EH (cell line): ENCODE measurements around the gene SLC19A1.

Experiments used
- DNase-seq: peaks from one replicate; pipeline ENCODE4 v3.0.0-alpha.2; 2015; ENCODE audit warnings: low read depth

Gene SLC19A1

GRCh38 chr21:45478115-45478801 is 64.0 kb downstream of the SLC19A1 start:
- DNase-seq: peak; percentile 58

DNA sequence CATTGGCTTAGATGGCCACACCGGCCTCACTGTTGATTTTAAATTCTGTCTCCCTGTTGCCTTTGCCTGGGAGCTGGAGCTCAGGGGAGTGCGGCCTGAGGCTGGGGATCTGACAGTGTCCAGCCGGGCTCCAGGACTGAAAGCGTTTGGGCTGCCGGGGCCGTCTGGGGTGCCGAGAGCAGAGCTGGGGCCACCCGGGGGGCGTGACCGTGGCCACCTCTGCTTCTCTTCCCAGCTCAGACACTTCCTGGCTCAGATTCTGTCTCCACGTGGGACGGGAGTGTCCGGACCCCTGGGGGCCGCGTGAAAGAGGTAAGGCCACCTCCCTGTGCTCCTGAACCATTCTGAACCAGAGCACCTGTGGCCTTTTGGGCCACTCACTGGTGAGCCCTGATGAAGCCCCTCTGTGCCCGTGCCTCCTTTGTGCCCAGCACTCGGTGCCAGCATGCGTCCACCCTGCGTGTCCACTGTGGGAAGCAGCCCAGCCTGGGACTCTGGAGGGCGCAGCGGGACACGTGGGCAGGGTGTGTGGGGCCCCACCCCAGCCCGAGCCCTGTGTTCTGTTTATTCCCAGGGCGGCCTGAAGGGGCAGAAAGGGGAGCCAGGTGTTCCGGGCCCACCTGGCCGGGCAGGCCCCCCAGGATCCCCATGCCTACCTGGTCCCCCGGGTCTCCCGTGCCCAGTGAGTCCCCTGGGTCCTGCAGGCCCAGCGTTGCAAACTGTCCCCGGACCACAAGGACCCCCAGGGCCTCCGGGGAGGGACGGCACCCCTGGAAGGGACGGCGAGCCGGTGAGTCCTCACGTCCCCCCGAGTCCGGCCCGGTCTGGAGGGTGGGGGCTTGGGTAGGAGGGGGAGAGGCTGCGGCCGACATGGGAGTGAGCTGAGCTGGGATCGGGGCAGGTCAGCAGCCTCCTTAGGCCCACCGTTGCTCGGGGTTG is 64.8 kb downstream of the SLC19A1 start:
- no peak for DNase-seq

GRCh38 chr21:45476582-45476981 is 65.7 kb downstream of the SLC19A1 start:
- DNase-seq: no peak

DNA sequence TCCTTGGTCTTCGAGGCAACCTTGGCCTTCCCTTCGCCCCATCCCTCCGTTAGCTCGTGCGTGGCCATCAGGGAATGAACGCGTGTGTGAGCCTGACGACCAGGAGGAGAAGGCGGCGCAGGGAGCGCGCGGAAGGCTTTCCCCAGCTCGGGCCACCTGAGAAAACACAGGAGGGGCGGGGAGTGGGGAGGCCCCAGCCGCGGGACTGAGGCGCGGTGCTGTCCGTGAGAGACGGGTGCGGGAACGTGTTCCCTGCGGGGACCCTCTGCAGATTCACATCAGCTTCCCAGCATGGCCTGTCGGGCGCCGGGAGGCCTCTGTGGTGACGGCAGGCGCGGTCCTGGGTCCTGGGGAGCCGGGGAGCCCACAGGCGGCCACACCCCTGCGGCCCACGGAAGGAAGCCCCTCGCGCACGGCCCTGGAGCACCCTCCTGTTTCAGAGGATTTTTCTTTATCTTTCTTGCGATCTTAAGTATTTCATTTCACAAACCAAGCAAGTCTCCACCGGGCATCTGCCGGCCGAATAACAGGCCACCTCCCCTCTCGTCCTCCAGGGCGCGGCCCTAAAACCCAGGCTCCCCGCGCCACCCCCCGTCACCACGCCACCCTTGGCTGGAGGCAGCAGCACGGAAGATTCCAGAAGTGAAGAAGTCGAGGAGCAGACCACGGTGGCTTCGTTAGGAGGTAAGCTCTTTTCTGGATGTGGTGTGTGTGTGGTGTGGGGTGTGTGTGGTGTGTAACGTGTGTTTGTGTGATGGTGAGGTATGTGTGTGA is 66.3 kb downstream of the SLC19A1 start:
- DNase-seq: no peak

DNA sequence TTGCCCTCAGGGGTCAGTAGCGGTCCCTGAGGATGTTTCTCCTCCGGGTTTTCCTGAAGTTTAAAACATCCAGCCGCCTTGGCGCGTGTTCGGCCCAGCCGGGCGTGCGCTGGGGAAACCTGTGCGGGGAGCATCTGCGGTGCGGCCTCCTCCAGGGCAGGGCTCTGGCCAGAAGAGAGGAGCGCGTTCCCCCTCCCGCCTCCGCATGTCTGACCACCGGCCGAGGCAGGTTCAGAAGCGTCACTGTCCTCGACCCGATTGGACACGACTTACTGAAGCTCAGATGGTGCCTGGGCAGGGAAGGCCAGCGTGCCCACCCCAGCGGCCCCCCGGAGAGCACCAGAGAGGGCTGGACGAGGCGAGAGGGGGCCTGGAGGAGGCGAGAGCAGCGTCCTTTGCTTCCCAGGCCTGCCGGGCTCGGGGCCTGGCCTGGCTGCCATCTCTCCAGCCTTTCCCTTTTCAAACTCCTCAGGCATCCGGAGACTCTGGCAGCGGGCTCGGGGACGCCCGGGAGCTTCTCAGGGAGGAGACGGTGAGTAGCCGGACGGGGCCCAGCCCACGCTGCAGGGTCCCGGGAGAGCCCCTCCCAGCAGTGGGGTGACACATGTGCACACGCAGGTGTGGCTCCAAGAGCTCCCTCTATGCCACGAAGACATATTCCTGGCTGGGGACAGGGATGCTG is 67.1 kb downstream of the SLC19A1 start:
- DNase-seq: no peak

- DNase-seq: no peak
These were observed 67.8 kb downstream of the SLC19A1 start for GRCh38 chr21:45474323-45474950.

DNA sequence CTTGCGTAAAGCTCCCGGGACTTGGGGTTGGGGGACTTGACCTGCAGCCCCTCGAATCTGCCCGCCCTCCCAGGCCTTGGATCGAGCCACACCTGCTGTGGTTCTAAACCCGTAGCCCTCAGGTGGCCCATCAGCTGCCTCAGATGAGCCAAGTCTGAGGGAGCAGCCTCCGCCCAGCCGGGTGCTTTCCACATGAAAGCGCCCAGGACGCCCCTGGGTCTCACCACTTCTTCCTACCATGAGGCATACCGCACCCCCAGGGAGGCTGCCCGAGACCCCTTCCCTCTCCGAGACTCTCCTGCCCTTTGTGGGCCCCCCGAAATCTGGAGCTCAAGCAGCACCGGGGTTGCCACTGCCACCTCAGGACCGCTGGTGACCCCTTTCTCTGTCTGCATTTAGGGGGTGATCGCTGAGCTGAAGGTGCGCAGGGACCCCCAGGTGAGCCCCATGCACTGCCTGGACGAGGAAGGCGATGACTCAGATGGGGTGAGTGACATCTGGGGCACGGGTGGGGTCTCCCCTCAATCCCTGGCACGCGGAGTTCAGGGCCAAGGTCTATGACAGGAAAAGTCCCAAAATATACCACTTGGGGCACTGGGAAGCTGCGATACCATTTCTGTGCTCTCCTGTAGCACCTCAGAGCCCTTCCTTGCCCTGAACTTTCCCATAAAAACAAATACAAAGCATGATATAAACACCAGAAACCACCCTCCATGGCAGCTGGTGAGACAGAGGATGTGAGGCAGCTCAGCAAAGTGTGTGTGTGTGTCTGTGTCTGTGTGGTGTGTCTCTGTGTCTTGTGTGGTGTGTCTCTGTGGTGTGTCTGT is 68.5 kb downstream of the SLC19A1 start:
- no peak for DNase-seq

- no peak for DNase-seq
These were observed 69.5 kb downstream of the SLC19A1 start for GRCh38 chr21:45472445-45473365.

DNA sequence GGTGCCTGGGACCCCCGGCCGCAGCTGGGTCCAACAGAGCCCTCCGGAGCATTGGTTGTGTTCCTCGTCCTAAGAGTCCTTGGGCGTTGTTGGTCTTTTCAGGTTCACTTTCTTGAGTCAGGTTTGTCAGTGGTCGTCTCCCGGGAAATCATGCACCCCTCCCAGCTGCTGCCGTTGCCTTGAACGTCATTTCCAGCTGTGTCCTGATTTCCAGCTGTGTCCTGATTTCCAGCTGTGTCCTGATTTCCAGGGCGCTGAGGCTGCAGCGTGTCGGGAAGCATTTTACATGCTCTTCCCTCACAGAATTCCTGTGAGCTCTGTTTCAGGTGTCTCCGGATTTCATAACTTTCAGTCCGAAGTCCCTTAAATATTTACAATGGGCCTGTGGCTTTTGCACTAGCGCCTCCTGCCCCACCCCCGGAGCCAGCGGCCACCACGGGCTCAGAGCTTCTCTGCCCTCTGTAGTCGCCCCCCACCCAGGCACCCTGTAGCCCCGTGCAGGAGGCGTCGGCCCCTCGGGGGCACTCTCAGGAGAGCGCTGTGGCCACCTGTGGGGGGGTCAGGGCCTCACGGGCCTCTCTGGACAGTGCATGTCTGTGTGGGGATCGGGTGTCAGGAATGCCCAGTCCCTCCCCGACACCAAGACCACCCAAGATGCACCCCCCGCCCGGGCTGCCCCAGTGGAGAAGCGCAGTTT is 70.6 kb downstream of the SLC19A1 start:
- no peak for DNase-seq

GRCh38 chr21:45470773-45471524 is 71.3 kb downstream of the SLC19A1 start:
- peak; percentile 95 for DNase-seq

DNA sequence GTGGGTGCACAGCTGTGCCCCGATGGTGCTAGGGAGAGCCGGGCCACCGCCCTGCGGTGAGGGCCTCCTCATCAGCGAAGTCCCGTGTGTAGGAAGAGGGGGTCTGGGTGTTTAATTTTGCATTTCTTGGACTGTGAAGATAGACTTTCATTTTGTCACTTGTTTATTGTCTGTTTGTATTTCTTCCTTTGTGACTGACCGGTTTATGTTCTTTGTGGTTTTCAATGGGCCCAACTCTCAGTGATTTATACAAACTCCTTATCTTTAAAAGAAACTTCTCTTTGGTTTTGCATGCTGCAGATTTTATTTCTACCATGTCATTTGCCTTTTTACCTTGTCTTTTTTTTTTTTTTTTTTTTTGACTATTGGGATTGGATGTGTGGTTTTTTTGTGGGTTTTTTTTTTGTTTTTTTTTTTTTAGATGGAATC is 72.1 kb downstream of the SLC19A1 start:
- DNase-seq: peak; percentile 69

GRCh38 chr21:45469273-45470086 is 72.8 kb downstream of the SLC19A1 start:
- DNase-seq: no peak

GRCh38 chr21:45468971-45469272 is 73.3 kb downstream of the SLC19A1 start:
- no peak for DNase-seq

DNA sequence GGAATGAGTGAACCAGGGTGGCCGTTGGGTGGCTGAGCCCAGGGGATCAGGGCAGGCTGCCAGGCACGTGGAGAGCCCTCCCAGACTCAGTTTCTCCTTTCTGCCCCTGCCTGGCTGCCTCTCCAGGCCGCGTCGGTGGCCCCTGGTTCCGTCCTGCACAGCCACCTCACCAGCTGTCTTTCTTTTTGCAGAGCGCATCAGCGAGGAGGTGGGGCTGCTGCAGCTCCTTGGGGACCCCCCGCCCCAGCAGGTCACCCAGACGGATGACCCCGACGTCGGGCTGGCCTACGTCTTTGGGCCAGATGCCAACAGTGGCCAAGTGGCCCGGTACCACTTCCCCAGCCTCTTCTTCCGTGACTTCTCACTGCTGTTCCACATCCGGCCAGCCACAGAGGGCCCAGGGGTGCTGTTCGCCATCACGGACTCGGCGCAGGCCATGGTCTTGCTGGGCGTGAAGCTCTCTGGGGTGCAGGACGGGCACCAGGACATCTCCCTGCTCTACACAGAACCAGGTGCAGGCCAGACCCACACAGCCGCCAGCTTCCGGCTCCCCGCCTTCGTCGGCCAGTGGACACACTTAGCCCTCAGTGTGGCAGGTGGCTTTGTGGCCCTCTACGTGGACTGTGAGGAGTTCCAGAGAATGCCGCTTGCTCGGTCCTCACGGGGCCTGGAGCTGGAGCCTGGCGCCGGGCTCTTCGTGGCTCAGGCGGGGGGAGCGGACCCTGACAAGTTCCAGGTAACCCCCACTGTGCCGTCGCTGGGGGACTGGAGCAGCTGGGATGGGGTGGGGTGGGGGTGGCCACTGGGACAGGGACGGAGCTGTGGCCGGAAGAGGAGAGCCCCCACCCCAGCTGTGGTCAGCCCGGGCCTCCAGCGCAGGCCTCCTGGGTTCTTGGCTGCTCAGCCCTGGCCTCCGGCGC is 73.9 kb downstream of the SLC19A1 start:
- DNase-seq: no peak

DNA sequence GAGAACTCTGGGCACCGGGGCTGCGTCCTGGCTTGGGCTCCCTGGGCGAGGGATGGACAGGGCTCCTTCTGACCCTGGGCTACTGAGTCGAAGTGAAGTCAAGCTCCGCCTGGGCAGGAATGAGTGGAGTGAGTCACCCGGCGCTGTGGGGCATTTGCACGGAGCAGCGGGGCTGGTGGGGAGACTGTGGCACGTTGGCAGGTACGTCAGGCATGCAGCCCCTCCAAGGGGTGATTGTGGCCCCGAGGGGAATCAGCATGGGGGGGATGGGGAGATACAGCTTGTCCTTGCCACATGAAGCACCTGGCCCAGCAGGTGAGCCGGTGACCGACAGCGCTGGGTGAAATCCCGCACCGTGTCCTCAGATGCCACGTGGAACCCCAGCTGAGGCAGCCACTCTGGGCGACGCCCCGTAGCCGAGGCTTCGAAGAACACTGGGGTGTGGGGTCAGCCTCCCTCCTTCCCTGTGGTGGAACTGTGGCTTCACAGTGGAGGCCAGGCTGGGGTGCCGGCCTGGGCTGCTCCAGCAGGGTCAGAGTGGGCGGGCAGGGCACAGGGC is 74.9 kb downstream of the SLC19A1 start:
- DNase-seq: peak; percentile 63
